G401 (cell line): ENCODE data around the gene UBL5. TPM values are rescaled to one million over a fixed set of nuclear protein-coding genes. Genes with fewer than 3 reads are reported as not detected.

Source experiments
- DNase-seq: peaks from one replicate; pipeline ENCODE4 v3.0.0-alpha.2; 2015; ENCODE audit warnings: low spot score
- in situ Hi-C: cut with HindIII; loops from 2 replicates; pipeline ENCODE4 v1.10.0; 2016; ENCODE audit warnings: low sequenced_read_pairs, mixed read lengths
- total RNA-seq: library from RNA; depleted of rRNA; stranded (reverse); fragments of >200 nt; shearing (Covaris generic); gene quantifications from 2 replicates; pipeline ENCODE4 v1.2.3, GENCODE V29; 2014

The UBL5 gene
- total RNA-seq, 1 experiment from 2014 or later = 338 TPM

- DNase-seq = peak; percentile 63
- in situ Hi-C loops = no loop called here
Measured at GRCh38 chr19:9848060-9848459, 20.3 kb downstream of the UBL5 start.

GRCh38 chr19:9848762-9849161, 21.0 kb downstream of the UBL5 start:
- DNase-seq = peak; percentile 89
- in situ Hi-C loops = no loop called here

- in situ Hi-C loops = no loop called here
- DNase-seq = no peak
Measured at GRCh38 chr19:9849791-9850190, 22.1 kb downstream of the UBL5 start.

- peak; percentile 74 for DNase-seq
- in situ Hi-C loops = no loop called here
Measured at GRCh38 chr19:9850235-9850959, 22.7 kb downstream of the UBL5 start.

GRCh38 chr19:9854282-9854846, 26.6 kb downstream of the UBL5 start:
- DNase-seq = no peak
- in situ Hi-C loops = no loop called here

- DNase-seq = no peak
- in situ Hi-C loops = no loop called here
Measured at GRCh38 chr19:9856609-9857008, 28.9 kb downstream of the UBL5 start.

- in situ Hi-C loops = no loop called here
- DNase-seq = no peak
Measured at GRCh38 chr19:9857076-9857721, 29.5 kb downstream of the UBL5 start.

- in situ Hi-C loops = no loop called here
- DNase-seq = no peak
Measured at GRCh38 chr19:9857920-9858746, 30.4 kb downstream of the UBL5 start.

- no peak for DNase-seq
- in situ Hi-C loops = no loop called here
Measured at GRCh38 chr19:9858766-9859165, 31.0 kb downstream of the UBL5 start.

GRCh38 chr19:9860407-9860806, 32.7 kb downstream of the UBL5 start:
- in situ Hi-C loops = no loop called here
- DNase-seq = peak; percentile 66

- DNase-seq = no peak
- in situ Hi-C loops = no loop called here
Measured at GRCh38 chr19:9861503-9861902, 33.8 kb downstream of the UBL5 start.

- in situ Hi-C loops = no loop called here
- DNase-seq = no peak
Measured at GRCh38 chr19:9862938-9863337, 35.2 kb downstream of the UBL5 start.

- in situ Hi-C loops = no loop called here
- no peak for DNase-seq
Measured at GRCh38 chr19:9863759-9864158, 36.0 kb downstream of the UBL5 start.

- in situ Hi-C loops = no loop called here
Measured at GRCh38 chr19:9865732-9866501, 38.2 kb downstream of the UBL5 start.

GRCh38 chr19:9868983-9869617, 41.4 kb downstream of the UBL5 start:
- in situ Hi-C loops = no loop called here
- DNase-seq = peak; percentile 97

More at GRCh38 chr19:9865732-9866501, 38.2 kb downstream of the UBL5 start:
- DNase-seq = peak; percentile 78

- in situ Hi-C loops = no loop called here
- peak; percentile 30 for DNase-seq
Measured at GRCh38 chr19:9871626-9872338, 44.1 kb downstream of the UBL5 start.

GRCh38 chr19:9872618-9873242, 45.0 kb downstream of the UBL5 start:
- in situ Hi-C loops = no loop called here

More at GRCh38 chr19:9872618-9873242, 45.0 kb downstream of the UBL5 start:
- DNase-seq = no peak
